SH-SY5Y (cell line): ENCODE results near the gene FAM240A.

Experiments used
- GATA2 ChIP-seq: IDR thresholded peaks from 2 replicates; pipeline ENCODE4 v1.6.1; 2011; ENCODE audit warnings: mild to moderate bottlenecking, low read depth, low read length
- GATA3 ChIP-seq: IDR thresholded peaks from 2 replicates; pipeline ENCODE4 v1.6.1; 2011; ENCODE audit warnings: low read depth, mild to moderate bottlenecking, low read length, moderate library complexity

- no peak for TF ChIP-seq GATA2
- TF ChIP-seq GATA3 = no peak
These were observed 25.5 kb upstream of the FAM240A start for GRCh38 chr3:46586738-46587246.
